GM19452 (cell line): ENCODE results near the gene PDCD5.
"Not testable (repeated sequence)": the region's sequence is repeated elsewhere in the genome, so short reads cannot be mapped to it uniquely, and the experiment has no call there.

Experiments used
- ATAC-seq: cut with Tn5 transposase; IDR thresholded peaks from one replicate; pipeline ENCODE4 v1.9.1; 2021; ENCODE audit not compliant: unreplicated experiment

PDCD5 gene, protein sequence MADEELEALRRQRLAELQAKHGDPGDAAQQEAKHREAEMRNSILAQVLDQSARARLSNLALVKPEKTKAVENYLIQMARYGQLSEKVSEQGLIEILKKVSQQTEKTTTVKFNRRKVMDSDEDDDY

DNA sequence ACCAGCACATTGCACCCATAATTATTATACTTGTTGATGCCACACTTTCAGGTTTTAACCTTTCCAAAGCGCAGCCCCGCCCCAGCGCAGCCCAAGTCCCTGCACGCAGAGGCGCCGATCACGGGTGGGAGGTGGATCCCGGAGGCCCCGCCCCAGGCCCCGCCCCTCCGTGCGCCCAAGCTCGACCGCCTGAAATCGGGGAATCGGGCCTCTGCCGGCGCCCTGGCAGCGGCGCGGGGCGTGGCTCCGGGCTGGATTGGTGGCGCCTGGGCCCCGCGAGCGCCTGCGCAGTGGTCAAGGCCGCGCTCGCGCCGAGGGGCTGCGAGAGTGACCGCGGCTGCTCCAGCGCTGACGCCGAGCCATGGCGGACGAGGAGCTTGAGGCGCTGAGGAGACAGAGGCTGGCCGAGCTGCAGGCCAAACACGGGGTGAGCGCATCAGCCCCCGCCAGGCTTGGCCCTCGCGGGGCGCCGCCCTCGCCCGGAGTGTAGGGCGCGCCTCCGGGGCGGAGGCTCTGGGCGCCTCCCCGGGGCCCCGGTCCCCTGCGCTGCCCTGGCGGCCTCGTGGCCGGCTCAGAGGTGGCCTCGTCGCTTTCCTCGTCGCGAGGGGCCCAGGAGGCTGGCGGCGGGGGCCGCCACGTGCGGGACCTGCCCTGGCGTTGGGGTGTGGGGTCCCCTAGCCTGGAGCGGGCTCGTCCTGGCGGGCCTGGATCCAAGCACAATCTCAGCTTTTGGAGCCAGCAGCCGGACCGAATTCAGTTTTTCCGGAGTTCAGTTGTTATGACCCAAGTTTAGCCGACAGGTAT lies at the start of gene PDCD5:
PDCD5 (plus strand) TSS at position 290 of the 804 bp plus-strand sequence; CDS start at position 362, 72 bp downstream.
- ATAC-seq: peak; percentile 87

DNA sequence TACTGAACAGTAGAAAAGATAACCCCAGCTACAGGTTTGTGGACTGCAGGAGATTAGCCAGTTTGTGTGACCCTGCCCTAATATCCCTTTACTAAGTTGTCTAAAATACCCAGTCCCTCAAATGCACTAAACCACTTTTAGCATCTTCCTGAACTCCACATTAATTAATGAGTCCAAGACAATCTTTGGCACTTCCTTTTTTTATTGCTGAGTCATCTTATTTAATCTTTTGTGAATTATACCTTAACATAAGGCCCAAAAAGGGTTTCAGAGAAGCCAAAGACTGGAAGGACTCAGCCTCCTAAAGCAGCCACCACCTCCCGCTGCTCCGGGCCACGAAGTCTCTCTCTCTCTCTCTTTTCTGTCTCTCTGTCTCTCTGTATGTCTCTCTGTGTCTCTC lies 48.8 kb upstream of the PDCD5 start:
- no peak for ATAC-seq

DNA sequence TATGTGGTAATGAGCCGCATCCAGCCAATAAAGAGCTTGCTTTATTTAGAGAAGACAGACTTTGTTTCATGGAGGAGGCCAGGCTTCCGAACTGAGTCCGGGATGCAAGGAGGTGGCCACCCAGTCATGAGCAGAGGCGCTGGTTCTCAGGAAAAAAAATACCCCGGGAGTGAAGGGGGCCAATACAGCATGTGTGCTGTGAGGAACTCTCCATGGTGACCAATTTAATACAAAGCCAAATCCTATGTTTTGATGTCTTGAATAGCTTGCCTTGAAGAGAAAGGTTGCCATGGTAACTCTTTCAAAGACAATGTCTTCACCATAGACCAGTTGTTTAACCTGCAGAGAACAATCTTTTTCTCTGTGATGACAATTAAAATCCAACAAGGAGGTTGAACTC lies 43.4 kb upstream of the PDCD5 start:
- ATAC-seq: no peak

DNA sequence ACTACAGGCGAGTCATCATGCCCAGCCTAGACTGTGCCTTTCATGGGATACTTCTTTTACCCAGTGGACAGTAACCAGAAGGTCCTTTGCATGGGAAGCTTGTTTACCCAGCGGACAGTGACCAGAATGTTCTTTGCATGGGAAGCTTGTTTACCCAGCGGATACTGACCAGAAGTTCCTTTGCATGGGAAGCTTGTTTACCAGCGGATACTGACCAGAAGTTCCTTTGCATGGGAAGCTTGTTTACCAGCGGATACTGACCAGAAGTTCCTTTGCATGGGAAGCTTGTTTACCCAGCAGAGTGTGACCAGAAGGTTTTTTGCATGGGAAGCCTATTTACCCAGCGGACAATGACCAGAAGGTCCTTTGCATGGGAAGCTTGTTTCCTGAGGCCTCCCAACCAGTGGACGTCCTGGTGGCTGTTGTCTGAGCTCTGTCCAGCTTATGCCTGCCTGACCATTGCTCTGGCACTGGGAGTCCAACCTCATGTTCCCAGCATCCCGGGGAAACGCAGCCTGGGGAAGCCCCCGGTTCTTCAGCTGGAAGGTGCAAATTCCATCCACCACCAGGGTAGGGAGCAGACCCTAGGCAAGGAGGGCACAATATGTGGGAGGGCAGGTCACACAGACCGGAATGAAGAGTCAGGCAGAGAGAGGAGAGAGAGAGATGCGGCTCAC lies 41.6 kb upstream of the PDCD5 start:
- no peak for ATAC-seq

DNA sequence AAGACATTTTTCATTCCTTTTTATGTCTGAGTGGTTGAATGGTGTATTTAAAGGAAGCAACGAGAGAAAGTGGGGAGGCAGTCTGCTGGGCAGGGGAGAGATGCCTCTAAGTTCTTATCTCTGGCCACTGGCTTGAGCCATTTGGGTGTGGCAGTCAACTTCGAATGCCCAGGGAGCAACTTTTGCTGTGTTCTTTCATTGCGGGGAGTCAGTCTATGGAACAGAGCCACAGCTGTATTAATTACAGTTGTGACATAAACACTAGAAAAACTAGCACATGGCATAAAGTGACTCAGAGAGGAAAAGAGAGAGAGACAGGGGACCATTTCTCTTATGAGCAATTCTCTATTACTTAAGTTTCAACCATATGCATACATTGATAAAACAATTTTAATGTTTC lies 40.4 kb upstream of the PDCD5 start:
- ATAC-seq: no peak

DNA sequence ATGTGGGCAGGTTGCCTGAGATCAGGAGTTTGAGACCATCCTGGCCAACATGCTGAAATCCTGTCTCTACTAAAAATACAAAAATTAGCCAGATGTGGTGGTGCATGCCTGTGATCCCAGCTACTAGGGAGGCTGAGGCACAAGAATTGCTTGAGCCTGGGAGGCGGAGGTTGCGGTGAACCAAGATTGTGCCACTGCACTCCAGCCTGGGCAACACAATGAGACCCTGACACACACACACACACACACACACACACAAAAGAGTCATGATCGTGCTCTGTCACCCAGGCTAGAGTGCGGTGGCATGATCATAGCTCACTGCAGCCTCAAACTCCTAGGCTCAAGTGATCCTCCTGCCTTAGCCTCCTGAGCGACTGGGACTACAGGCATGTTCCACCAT lies 39.6 kb upstream of the PDCD5 start:
- ATAC-seq: not testable (repeated sequence)

DNA sequence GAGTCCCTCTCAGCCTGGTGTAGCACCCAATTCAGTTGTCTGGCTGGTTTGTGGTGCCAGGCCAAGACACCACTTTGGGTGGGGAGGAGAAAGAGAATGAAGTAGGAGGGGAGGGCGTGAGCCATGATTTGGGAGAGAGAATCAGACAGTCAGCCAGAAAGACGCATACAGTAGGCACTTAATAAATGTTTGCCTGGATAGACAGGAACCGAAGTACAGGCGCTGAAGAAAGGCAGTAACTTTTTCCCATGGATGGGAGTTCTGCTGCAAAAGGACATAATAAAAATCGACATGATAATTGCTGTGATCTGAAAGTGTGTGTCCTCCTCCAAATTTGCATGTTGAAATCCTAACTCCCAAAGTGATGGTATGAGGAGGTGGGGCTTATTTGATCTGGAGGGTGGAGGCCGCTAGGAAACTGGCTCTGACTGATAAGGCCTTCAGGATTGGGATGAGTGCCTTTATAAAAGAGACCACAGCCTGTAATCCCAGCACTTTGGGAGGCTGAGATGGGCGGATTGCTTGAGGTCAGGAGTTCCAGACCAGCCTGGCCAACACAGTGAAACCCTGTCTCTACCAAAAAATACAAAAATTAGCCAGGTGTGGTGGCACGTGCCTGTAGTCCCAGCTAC lies 38.4 kb upstream of the PDCD5 start:
- ATAC-seq: no peak

DNA sequence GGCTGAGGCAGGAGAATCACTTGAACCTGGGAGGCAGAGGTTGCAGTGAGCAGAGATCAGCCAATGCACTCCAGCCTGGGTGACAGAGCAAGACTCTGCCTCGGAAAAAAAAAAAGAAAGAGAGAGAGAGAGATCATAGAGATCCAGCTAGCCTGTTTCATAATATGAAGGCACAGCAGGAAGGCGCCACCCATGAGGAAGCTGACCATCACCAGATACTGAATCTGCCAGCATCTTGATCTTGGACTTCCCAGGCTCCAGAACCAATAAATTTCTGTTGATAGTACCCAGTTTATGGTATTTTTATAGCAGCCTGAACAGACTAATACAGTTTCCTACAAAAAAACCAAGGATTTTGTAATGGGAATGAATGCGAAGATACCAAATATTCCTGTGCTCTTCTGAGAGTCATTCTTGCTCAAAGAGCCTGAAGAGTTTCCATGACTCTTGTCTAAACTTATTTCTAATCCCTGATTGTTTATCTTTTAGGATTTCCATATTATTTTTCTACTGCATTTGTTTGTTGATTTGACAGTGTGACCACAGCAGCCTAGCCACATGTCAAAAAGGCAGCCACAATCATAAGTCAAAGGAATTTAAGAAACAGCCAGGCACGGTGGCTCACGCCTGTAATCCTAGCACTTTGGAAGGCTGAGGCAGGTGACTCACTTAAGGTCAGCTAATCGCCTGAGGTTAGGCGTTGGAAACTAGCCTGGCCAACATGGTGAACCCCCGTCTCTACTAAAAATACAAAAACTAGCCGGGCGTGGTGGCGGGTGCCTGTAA lies 37.7 kb upstream of the PDCD5 start:
- no peak for ATAC-seq

DNA sequence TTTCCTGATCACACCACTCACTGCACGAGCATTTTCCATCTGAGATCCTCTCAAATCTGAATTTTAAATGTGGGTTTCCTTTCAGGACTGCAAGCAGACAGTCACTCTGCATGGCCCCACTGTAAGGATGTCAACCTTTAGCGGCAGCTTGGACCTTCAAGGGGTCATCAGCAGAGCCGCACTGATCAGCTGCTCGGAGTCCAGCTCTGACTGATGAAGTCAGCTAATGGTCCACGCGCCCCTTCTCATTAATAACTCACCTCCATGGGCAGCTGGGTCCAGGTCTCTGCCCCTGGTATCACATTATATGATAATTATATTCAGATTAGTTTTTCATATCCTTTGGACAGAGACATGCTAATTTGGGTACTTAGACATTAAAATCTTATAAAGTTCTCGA lies 36.1 kb upstream of the PDCD5 start:
- no peak for ATAC-seq

DNA sequence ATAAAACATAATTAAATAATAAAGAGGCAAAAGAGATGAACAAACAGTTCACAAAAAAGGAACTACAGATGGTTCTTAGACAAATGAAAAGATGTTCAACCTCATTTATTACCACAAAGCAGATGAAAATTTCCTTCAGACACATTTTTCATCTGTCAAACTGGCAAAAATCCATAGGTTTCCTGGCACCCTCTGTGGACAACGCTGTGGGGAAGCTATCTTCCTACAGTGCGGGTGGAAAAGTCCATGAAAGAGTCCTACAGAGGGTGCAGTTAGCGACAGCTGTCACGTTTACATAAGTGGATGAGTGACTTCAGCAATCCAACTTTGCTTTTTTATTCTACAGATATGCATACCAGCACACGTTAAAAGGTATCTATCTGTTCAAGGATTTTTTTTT lies 30.3 kb upstream of the PDCD5 start:
- ATAC-seq: no peak

DNA sequence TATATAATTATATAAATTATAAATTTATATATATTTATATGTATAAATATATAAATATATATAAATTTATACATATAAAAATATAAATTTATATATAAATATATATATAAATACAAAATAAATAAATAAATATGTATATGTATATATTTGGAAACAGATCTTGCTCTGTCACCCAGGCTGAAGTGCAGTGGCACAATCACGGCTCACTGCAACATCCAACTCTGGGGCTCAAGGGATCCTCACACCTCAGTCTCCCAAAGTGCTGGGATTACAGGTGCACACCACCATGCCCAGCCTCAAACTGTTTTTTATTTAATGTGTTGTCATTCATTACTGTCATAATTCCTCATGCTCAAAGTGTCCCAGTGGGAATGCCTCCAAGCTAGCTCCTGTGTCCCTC lies 25.2 kb upstream of the PDCD5 start:
- ATAC-seq: no peak

DNA sequence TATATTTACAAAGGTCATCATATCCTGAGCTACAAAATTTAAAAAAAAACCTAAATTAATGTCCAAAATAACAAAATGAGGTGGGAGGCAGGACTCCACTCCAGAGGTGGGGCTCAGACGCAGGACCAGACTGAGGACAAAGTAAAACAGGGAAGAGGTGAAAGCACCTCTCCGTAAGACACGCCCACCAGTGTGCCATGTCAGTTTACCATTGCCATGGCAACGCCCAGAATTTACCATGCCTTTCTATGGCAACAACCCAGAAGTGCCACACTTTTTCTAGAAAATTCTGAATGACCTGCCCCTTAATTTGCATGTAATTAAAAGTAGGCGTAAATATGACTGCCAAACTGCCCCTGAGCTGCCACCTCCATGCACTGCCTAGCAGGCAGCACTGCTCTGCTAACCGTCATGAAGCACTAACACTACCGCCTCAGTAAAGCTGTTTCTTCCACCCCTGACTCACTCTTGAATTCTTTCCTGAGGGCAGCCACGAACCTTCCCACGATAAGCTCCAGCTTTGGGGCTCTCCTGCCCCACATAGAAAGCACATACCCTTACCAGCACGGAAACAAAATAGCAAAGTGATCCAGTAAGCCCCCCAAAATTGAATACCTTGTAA lies 22.3 kb upstream of the PDCD5 start:
- ATAC-seq: no peak

DNA sequence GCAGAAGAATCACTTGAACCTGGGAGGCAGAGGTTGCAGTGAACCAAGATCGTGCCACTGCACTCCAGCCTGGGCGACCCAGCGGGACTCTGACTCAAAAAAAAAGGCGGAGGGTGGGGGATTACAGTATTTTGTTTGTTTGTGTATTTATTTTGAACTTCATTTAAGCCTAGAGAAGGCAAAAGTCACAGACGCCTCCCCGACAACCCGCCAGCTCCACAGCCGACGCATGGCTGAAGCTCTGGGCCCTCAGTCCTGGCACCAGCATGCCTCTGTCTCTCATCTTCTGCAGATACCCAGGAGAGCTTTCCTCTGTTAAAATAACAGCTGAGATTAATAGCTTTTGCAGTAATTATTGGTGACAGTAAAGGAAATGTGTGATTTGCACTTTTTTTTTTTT lies 17.2 kb upstream of the PDCD5 start:
- no peak for ATAC-seq

DNA sequence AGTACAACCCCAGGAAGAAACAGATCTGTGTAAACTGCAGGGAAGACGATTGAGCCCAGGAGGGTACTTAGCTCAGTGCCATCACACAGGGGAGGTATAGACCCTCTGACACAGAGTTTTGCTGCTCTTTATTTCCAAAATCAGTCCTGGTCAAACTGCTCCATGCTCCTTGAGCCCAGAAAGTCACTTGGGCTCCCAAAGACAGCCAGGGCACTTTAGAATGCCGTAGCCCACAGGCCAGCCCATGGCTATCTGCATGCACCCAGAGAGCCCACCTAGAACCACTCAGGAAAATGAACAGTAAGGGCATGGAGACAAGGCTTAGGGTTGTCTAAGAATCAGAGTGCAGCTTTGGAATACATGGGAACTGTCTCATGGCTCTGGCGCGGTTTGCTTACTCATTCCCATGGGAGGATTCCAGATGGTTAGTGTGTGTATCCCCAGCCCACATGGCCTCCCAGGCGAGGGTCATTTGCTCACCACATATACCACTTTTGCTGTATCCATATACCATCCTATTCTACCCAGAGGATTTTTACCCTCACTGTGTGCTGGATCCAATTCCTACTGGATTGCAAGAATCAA lies 14.7 kb upstream of the PDCD5 start:
- ATAC-seq: no peak

DNA sequence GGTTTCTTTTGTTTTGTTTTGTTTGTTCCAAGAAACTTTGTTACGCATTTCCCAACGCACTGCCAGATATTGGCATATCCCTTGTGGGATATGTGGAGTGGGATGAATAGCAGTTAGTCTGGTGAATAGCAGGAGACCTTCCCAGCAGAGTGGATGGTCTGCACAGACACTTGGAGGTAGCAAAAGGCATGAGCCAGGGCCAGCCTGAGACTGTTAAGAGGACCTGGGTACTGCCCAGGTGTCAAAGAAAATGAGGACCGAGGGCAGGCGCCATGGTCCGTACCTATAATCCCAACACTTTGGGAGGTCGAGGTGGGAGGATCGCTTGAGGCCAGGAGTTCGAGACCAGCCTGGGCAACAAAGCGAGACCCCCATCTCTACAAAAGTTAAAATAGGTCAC lies 13.5 kb upstream of the PDCD5 start:
- no peak for ATAC-seq

DNA sequence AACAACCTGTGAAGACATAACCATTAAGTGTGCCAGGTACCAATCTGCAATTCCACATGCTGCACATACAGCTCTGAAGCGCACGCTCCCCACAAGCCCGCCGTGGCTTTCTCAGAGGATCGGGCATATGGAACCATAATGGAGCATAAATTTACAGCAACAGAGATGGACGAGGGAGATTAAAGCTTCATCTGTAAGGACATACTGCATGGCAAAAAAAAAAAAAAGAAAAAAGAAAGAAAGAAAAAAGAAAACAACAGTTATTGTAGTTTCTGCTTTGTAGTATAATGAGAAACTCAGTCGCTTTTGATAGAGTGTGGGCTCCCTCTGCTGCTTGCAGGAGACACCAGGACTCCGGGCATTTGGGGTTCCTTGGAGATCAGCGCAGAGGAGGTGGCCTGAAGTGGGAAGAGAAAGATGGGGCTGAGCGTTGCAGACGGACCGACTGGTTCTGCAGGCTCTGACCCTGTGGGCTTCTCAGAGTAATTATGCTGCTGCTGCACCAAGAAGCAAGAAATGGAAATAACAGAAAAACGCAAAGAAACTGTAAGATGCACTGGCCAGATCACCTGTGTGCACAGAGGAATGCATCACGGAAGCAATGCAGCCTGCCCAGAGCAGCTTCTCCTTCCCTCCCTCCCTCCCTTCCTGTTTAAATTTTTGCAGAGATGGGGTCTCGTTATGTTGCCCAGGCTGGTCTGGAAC lies 10.8 kb upstream of the PDCD5 start:
- no peak for ATAC-seq

DNA sequence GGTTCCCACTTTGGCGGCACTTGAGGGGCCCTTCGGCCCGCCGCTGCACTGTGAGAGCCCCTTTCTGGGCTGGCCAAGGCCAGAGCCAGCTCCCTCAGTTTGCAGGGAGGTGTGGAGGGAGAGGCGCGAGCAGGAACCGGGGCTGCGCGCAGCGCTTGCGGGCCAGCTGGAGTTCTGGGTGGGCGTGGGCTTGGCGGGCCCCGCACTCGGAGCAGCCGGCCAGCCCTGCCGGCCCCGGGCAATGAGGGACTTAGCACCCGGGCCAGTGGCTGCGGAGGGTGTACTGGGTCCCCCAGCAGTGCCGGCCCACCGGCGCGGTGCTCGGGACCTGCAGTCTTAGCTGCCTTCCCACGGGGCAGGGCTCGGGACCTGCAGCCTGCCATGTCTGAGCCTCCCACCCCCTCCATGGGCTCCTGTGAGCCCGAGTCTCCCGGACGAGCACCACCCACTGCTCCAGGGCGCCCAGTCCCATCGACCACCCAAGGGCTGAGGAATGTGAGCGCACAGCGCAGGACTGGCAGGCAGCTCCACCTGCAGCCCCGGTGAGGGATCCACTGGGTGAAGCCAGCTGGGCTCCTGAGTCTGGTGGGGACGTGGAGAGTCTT lies 9.4 kb upstream of the PDCD5 start:
- not testable (repeated sequence) for ATAC-seq

DNA sequence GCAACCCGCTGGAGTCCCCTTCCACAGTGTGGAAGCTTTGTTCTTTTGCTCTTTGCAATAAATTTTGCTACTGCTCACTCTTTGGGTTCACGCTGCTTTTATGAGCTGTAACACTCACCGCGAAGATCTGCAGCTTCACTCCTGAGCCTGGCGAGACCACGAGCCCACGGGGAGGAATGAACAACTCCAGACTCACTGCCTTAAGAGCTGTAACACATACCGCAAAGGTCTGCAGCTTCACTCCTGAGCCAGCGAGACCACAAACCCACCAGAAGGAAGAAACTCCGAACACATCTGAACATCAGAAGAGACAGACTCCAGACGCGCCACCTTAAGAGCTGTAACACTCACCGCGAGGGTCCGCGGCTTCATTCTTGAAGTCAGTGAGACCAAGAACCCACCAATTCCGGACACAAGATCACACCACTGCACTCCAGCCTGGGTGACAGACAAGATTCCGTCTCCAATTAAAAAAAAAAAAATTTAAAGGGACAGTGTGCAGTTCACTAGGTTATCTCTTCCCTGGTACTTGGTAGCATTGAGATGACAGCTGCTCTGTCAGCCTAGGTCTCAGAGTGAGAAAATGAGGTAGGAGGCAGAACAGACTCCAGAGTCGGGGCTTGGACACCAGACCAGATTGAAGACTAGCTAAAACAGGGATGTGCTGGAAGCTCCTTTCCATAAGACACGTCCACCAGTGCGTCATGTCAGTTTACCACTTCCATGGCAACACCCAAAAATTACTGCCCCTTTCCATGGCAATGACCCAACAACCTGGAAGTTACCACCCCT lies 8.1 kb upstream of the PDCD5 start:
- not testable (repeated sequence) for ATAC-seq

DNA sequence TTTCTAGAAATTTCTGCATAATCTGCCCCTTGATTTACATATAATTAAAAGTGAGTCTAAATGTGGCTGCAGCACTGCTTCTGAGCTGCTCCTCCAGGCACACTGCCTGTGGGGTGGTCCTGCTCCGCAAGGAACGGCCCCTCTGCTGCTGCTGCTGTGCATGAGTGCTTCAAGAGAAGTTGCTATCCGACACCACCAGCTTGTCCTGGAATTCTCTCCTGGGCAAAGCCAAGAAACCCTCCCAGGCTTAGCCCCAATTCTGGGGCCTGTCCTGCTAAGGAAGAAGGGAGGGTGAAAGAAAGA lies 7.5 kb upstream of the PDCD5 start:
- ATAC-seq: no peak
